Measurements from ENCODE around the gene ARHGAP42. TPM values are rescaled to one million over a fixed set of nuclear protein-coding genes. Genes with fewer than 3 reads are reported as not detected.

ARHGAP42 gene
- total RNA-seq, 1 donor from 2014 or later, result 11.2 TPM

GRCh38 chr11:100827934-100828661 lies 141.0 kb downstream of the ARHGAP42 start:
- no peak for DNase-seq (ENCODE audit: low spot score)
- no peak for ATAC-seq

DNA sequence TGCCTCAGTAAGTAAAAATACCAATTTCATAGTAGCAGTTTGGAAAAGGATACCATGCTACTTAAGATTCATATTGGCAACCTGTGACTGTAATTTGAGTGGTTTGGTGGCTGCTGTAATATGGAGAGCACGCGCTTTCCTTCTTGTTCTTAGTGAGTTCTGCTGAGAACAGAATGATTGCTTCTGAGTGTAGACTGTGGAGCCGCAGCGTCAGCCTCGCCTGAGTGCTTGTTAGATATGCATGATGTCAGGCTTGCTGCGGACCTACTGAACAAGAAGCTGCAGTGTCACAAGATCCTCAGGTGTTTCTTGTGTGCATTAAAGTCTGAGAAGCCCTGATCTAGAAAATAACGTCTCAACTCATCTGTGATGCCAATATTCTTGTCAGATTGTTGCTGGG lies 143.2 kb downstream of the ARHGAP42 start:
- no peak for ATAC-seq
- no peak for DNase-seq (ENCODE audit: low spot score)

DNA sequence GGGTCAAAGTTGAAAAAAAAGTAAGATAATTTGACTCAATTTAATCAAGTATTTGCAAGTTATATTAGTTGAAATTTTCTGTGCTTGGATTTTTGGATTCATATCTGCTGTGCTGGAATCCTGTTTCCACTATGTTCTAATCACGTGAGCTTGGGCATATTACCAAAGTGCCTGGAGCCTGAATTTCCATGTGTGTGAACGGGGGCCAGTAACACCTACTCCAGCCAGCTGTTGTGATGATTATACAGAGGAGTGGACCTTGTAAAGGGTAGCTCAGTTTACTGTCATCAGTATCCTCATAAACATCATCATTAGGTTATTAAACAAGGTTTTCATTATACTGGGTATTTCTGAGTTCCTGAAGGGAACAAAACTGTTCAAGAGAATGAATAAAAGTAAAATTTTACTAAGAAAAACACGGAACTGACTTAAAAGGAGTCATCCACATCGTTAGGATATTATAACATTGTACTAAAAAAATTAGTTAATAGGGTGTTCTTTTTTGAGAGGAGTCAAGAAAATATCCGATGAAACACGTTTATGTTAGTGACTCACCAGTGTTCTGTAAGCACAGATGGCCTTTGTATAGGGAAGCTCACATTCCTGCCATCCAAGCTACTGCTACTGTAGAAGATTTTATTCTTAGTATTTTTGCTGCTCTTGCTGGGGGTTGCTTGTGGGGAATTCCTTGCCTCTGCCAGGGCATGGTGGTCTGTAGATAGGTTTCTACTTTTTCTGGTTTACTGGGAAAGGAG lies 144.1 kb downstream of the ARHGAP42 start:
- DNase-seq (ENCODE audit: low spot score) (no peak), ATAC-seq (no peak)

GRCh38 chr11:100831929-100832494 lies 144.9 kb downstream of the ARHGAP42 start:
- peak; percentile 89 for ATAC-seq
- peak; percentile 92 for DNase-seq (ENCODE audit: low spot score)

- ATAC-seq (peak; percentile 54), DNase-seq (ENCODE audit: low spot score) (no peak)
Measured at GRCh38 chr11:100832829-100833228, 145.7 kb downstream of the ARHGAP42 start.

DNA sequence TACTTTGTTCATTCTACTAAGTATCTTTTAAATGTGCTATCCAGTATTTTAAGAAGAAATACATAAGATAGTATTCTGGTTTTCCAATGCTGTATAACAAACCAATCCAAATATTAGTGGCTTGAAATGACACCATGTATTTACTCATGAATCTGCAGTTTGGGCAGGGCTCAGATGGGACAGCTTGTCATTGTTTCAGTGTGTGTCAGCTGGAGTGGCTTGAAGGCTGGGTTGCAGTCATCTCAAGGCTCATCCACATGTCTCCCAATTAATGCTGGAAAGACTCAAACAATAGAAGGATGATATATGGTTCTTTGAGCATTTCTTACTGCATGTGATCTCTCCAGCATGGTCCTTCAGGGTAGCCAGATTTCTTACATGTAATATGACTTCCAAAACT lies 146.2 kb downstream of the ARHGAP42 start:
- DNase-seq (ENCODE audit: low spot score), result no peak
- peak; percentile 25 for ATAC-seq

GRCh38 chr11:100835854-100836253 lies 148.8 kb downstream of the ARHGAP42 start:
- ATAC-seq (no peak), DNase-seq (ENCODE audit: low spot score) (no peak)

DNA sequence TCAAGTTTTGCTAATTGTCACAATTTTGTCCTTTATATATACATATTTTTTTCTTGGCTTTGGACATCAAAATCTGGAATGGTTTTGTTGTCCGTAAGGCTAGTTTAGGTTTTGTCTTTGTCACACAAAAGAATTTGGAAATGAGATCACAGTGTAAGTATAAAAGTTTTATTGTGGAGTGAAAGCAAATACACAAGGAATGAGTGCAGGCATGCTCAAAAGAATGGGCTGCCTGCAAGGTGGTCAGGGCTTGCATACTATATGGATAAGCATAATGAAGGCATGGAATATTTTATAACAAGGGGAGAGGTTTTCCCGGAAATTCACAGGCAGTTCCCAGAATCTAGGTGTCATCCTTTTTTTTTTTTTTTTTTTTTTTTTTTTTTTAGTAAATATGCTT lies 150.2 kb downstream of the ARHGAP42 start:
- DNase-seq (ENCODE audit: low spot score), result no peak
- no peak for ATAC-seq

DNA sequence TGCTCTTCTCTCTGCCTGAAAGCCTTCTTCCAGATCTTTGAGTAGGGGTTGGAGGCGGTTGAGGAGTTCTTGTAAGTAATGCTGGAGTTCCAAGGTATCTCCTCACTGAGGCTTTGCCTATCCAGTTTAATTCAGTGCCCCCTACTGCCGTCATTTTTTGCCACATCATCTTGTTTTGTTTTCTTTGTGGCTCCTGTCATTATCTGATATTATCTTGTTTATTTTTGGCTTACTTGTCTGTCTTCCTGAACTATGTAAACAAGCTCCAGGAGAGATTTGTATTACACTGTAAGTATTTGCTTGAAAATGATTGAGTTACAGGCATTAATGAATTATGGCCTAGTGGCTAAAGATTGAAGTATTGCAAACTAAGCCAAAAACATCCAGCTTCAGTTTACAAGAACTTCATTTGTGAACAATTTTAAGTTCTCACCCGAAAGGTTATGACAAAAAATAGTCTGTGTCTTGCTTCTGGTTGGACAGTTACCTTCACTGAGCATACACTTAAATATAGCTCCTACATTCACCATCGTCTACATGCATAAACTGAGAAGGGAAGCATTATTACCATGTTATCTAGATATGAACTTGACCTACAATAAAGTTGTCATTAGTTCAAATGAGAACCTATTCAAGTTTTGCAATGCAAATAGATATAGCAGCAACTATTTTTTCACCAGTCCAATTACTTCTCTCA lies 154.8 kb downstream of the ARHGAP42 start:
- ATAC-seq (no peak), DNase-seq (ENCODE audit: low spot score) (no peak)

DNA sequence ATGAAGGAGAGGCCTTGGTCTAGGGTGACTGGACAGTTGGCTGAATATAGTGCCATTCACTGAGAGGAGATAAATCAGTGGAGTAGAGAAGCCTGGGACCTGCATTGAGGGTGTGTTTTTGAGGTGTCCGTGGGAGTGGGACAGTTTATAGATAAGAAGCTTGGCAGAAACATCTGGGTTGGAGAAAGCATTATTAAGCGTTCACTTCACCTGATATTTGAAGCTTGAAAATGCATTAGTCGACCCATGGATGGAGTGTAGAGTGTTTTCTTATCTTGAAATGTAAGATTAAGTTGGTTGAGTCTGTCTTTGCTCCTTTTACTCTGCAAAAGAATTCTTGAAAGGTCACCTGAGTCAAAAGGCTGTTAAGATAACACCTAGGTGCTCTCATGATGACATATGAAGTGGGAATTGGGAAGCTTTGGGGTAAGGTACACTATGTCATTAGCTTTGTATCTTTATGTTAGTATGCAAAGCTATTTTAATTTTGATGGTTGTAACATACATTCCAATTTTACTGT lies 160.7 kb downstream of the ARHGAP42 start:
- DNase-seq (ENCODE audit: low spot score) (no peak), ATAC-seq (no peak)

DNA sequence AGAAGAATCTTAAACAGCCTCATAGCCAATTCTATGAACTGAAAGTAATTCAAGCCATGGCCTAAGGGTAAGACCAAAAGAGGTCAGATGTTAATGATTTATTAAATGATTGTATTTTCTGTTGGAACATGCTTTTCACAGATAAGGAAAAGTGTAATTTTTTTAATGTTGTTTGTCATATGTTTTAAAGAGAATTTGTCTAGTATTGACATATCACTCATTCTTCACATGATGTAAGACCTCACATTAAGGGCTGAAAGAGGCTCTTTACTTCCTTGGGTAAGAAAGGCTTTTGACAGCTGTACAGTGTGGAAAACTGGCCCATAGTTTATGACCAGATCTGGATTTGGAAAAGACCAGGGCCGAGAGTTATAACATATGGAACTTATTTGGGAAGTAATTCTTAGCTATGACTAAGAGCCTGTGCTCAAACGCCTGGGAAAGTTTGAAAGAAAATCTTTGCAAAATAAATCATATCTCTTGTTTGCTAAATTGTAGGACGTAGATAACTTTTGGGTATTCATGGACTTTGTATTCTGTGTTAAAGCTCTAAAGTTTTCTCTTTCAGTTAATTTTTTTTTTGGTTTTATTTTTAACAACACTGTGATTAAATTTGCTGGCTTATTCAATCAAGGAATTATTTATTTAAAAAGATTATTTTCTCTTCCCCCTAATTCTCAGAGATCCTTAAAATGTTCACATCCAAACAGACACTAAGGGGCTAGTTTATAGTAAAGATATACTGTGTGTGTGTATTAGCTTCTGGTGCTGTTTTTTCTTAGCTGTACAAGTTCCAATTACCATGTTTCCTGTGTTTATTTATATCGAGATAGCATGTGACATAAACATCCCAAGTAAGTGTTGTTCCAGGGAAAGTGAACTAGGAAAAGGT lies 162.2 kb downstream of the ARHGAP42 start:
- DNase-seq (ENCODE audit: low spot score), result no peak
- peak; percentile 76 for ATAC-seq

GRCh38 chr11:100849901-100850235 lies 162.8 kb downstream of the ARHGAP42 start:
- ATAC-seq (no peak), DNase-seq (ENCODE audit: low spot score) (no peak)

DNA sequence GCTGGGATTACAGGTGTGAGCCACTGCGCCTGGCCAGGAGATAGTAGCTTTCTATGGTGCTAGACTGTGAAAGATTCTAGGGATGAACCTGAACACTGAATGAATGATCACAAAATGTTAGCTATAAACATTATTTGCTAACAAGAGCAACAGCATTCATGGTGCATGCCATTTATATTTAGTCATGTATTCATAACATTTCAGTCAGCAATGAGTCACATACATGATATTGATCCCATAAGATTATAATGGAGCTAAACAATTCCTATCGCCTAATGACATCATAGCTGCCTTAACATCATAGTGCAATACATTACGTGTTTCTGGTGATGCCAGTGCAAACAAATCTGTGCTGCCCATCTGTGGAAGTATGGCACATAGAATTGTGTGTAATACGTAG lies 164.1 kb downstream of the ARHGAP42 start:
- ATAC-seq, result no peak
- no peak for DNase-seq (ENCODE audit: low spot score)

GRCh38 chr11:100851584-100852152 lies 164.6 kb downstream of the ARHGAP42 start:
- ATAC-seq (peak; percentile 75), DNase-seq (ENCODE audit: low spot score) (peak; percentile 52)

- ATAC-seq (peak; percentile 68), DNase-seq (ENCODE audit: low spot score) (no peak)
Measured at GRCh38 chr11:100855466-100856067, 168.5 kb downstream of the ARHGAP42 start.

DNA sequence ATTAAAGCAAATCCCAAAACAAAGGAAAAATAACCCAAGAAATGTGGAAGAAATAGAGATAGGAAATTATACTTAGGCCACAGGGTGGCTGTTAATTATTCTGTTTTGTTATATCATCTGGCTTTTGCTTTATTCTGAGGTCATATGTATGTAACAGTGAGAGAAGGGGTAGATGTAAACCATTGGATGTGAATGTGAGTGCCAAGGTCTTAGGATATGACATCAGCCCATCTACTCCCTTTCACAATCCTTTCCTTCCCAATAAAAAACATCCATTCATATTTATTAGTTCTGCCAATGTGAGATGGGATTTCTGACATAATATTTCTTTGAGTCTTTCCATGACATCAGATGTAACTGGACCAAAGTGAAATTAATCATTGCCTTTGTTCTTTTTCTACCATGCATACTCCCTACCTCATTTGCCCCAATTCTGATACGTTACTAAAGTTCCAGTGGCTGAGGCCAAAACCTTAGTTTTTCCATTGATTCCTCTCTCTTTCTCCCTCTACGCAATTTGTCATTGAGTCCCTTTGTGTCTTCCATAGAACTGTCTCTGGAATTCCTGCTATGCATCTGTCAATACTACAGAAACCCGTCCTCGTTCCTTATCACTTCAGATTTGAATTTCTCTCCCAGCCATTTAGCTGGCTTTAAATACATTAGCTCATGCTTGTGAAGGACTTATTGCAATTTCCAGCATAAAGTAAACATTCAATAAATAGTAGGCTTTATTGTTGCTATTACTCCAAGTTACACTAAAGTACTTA lies 170.3 kb downstream of the ARHGAP42 start:
- no peak for DNase-seq (ENCODE audit: low spot score)
- no peak for ATAC-seq

GRCh38 chr11:100860318-100861155 lies 173.4 kb downstream of the ARHGAP42 start:
- ATAC-seq (peak; percentile 59), DNase-seq (ENCODE audit: low spot score) (no peak)

DNA sequence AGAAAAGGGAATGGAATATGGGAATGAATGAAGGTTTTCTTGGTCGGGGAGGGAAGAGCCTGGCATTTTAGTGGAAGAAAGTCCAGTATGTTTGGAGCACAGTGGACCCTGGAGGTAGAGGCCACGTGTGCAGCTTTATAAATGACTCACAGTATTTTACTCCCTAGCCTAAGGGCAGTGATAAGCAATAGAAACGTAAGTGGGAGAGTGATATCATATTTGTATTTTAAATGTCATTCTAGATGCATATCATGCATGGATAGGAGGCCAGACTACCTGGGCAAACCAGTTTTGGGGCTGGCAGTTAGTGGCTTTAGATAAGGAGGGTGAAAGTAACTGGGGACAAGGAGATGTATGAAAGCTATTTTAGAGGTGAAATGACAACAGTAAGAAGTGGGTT lies 174.1 kb downstream of the ARHGAP42 start:
- DNase-seq (ENCODE audit: low spot score), result no peak
- no peak for ATAC-seq

Measured in left lobe of liver (tissue), 2 donors.